A204.1 (cell line): ENCODE results near the gene RNASE4.
"Not testable (repeated sequence)": the region's sequence is repeated elsewhere in the genome, so short reads cannot be mapped to it uniquely, and the experiment has no call there.

Experiments used
- FAIRE-seq: peaks from 2 replicates; lab custom pipeline; 2012; peaks lifted over from hg19 to GRCh38; lab: Jason Lieb, UNC

The RNASE4 gene

GRCh38 chr14:20699931-20700330, 15.6 kb downstream of the RNASE4 start:
- no peak for FAIRE-seq

GRCh38 chr14:20700965-20701364, 16.6 kb downstream of the RNASE4 start:
- not testable (repeated sequence) for FAIRE-seq

GRCh38 chr14:20706657-20707355, 22.4 kb downstream of the RNASE4 start:
- FAIRE-seq, result no peak

GRCh38 chr14:20707622-20708021, 23.3 kb downstream of the RNASE4 start:
- no peak for FAIRE-seq

- no peak for FAIRE-seq
Observed at GRCh38 chr14:20711261-20711660, 26.9 kb downstream of the RNASE4 start.

- no peak for FAIRE-seq
Observed at GRCh38 chr14:20711685-20712084, 27.3 kb downstream of the RNASE4 start.

GRCh38 chr14:20712904-20713303, 28.5 kb downstream of the RNASE4 start:
- FAIRE-seq, result no peak

GRCh38 chr14:20714593-20715250, 30.4 kb downstream of the RNASE4 start:
- FAIRE-seq, result no peak

- no peak for FAIRE-seq
Observed at GRCh38 chr14:20719777-20720176, 35.4 kb downstream of the RNASE4 start.

GRCh38 chr14:20720741-20721140, 36.4 kb downstream of the RNASE4 start:
- FAIRE-seq, result no peak

GRCh38 chr14:20722016-20722415, 37.7 kb downstream of the RNASE4 start:
- FAIRE-seq, result no peak

GRCh38 chr14:20723488-20723887, 39.1 kb downstream of the RNASE4 start:
- no peak for FAIRE-seq

GRCh38 chr14:20726121-20726520, 41.8 kb downstream of the RNASE4 start:
- not testable (repeated sequence) for FAIRE-seq

- no peak for FAIRE-seq
Observed at GRCh38 chr14:20726531-20726930, 42.2 kb downstream of the RNASE4 start.

- no peak for FAIRE-seq
Observed at GRCh38 chr14:20730891-20731290, 46.5 kb downstream of the RNASE4 start.

GRCh38 chr14:20732477-20732876, 48.1 kb downstream of the RNASE4 start:
- no peak for FAIRE-seq

- FAIRE-seq, result no peak
Observed at GRCh38 chr14:20732979-20733635, 48.7 kb downstream of the RNASE4 start.

- FAIRE-seq, result no peak
Observed at GRCh38 chr14:20733684-20734429, 49.5 kb downstream of the RNASE4 start.

GRCh38 chr14:20734430-20734806, 50.1 kb downstream of the RNASE4 start:
- FAIRE-seq, result no peak

GRCh38 chr14:20738292-20738691, 53.9 kb downstream of the RNASE4 start:
- not testable (repeated sequence) for FAIRE-seq

- FAIRE-seq, result no peak
Observed at GRCh38 chr14:20742132-20742531, 57.8 kb downstream of the RNASE4 start.

- no peak for FAIRE-seq
Observed at GRCh38 chr14:20743556-20743955, 59.2 kb downstream of the RNASE4 start.
